ENCODE measurements around the gene CREG1. TPM values are rescaled to one million over a fixed set of nuclear protein-coding genes. Genes with fewer than 3 reads are reported as not detected.

CREG1 gene
- total RNA-seq, 2 experiments from 2014 or later, result 12.6 to 13.5 TPM

DNA sequence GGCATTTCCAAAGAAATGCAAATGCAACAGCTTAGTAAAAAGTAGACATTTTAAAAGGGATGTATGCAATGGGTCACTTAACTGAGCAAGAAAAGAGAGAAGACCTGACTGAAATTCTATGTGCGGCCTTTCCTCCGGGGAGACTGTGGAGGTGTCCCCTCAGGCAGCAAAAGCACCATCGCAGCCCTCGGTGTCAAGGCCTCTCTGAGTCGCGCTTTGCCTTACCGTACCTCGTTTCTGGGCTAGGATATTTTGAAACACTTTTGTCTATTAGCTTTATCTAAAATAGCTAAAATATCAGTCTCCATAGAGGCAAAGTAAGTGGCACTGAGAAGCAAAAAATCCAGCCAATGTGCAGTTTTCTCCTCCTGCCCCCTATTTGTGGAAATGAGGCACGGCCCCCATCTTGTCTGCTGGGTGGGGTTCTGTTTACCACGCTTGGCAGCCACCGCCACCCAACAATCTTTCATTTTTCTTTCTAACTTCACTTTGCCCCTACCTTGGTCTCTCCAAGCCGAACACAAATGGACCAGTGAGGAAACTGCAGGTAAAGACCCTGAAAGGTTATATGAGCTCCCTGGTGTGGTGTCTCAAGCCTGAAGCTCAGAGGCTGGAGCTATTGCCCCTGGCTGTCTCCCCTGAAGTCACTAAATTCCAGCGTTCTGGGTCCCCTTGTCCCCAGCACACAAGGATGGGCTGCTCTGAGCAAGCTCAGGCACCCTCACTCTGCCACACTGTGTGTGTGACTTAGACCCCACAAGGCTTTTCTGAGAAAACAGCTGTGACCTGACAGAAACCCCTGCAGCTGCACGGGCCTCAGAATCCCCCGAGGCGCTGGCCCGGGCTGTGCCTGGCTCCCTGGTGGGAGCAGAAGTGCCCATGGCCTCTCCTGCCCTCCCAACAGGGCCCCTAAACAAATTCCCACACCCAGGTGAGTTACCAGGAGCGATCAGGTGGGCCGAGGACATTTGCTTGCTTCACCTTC is 36.9 kb downstream of the CREG1 start:
- POLR2A ChIA-PET, result interaction anchor here (1.6 to 4.7 kb wide), 6 partner anchors 16 to 296 kb away, joined by 3 to 44 read pairs (median 13); partner anchors contain the start of genes CREG1 and POU2F1
- CTCF ChIA-PET, result interaction anchor here (0.8 to 4.9 kb wide), 10 partner anchors 8 to 105 kb away, joined by 3 to 24 read pairs (median 4); no protein-coding TSS in a partner anchor

DNA sequence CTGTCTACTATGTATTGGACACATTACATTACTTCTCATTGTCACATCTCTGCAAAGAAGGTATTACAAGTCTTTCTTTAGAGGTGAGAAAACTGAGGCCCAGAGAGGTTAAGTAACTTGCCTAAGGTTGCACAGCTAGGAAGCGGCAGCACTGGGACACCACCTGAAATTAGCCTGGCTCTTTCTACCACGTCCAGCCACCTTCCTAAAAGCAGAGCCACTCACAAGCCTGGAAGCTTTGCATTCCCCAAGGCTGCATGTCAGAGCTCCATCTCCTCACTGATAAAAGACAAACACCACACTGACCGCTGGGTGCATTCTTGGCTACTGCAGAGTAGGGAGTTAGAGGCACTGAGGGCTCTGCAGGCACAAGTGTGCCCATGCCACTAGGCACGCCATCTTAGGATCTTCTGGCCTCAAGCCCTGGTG is 37.7 kb downstream of the CREG1 start:
- ChIA-PET CTCF (interaction anchor here (1.0 to 4.9 kb wide), 10 partner anchors 15 to 104 kb away, joined by 3 to 24 read pairs (median 4); no protein-coding TSS in a partner anchor), POLR2A (interaction anchor here (0.8 to 4.7 kb wide), 5 partner anchors 15 to 294 kb away, joined by 3 to 44 read pairs (median 17); no protein-coding TSS in a partner anchor)

DNA sequence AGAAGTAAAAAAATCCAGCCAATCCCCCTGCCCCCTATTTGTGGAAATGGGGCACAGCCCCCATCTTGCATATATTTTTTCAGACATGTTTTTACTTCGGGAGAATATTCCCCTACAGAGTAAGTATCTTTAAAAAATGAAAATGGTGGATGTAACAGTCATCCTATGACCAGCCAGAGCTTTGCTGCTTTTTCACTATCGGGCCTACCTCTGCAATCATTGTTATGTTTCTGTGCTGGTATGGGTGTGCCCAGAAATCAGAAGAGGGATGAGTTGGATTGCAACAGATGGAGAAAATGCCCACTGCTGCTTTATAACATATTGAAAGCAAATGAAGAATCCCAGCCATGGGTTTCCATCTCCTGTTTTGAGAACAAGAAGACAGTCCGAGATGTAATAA is 38.1 kb downstream of the CREG1 start:
- ChIA-PET POLR2A (interaction anchor here (0.7 to 4.7 kb wide), 8 partner anchors 15 to 294 kb away, joined by 3 to 44 read pairs (median 4); no protein-coding TSS in a partner anchor), CTCF (interaction anchor here (1.0 to 4.9 kb wide), 11 partner anchors 14 to 103 kb away, joined by 3 to 24 read pairs (median 4); no protein-coding TSS in a partner anchor)

DNA sequence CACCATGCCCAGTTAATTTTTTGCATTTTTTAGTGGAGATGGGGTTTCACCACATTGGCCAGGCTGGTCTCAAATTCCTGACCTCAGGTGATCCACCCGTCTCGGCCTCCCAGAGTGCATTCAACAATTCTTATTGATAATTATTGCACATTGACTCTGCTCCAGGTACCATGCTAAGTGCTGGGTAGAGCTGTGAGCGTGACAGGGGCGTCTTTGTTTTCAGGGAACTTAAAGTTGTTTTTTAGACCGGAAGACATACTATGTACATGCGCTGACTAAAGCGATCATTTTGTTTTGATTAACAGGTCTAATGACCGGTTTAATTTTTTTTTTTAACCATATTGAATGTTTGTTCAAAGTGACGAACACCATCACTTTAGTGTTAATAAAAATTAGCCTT is 39.3 kb downstream of the CREG1 start:
- ChIA-PET POLR2A (interaction anchor here (1.3 to 4.7 kb wide), 3 partner anchors 13 to 67 kb away, joined by 6 to 44 read pairs (median 23); no protein-coding TSS in a partner anchor), CTCF (interaction anchor here (0.9 to 4.1 kb wide), 4 partner anchors 19 to 66 kb away, joined by 3 to 12 read pairs (median 6); no protein-coding TSS in a partner anchor)

DNA sequence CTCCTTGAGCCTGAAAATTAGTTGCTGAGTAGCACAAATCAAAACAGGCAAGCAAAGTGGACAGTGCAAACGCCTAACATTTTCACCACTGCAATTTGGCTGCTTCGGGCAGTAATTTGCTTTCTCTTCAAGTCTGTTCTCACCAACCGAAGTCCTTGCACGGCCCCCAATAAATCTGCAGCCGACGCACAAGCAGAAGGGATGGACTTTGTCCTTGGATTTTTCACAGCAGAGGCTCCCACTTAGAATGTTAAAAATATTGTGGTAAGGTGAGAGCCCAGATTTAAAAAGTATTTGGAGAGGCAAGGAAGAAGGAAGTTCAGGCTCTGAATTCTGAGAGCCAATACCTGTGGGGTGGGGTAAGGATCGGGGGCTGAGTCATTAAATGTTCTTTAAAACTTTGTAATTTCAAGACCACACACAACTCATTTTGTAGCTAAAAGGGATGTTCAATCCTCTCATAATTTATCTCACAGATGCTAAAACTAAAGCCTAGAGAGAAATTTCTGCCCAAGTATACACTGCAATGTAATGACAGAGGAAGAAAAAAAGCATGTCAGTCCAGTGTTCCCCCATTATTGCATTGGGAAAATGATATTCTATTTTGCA is 41.4 kb downstream of the CREG1 start:
- ChIA-PET POLR2A (interaction anchor here (0.6 kb wide), 1 partner anchor 61 kb away, joined by 5 read pairs; no protein-coding TSS in a partner anchor), CTCF (no interaction called here)

DNA sequence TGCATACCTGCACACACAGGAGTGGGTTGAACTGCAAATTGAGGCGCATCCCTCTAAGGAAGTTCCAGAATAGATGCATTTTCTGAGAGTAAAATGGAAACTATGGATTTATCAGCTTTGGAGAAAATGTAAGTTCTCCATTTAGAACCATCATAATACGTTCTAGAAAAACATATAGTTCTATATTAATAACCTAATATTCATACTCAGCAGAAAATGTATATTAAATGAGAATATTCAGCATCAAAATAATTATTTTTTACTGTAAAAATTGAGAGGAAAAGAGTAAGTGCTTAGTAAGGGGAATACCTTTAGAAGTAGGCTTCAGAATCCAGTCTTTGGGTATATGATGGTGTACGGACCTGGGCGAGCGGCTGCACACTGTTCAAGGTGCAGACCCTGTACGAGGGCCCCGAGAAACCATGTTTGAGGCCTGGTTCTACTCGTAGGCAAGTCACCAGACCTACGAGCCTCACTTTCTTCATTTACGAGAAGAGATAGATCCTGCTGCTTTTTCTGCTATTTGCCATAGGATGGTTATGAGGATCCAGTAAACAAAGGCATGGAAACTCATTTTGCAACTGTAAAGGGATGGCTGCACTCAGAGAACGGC is 42.1 kb downstream of the CREG1 start:
- ChIA-PET POLR2A (interaction anchor here (0.6 kb wide), 1 partner anchor 60 kb away, joined by 5 read pairs; no protein-coding TSS in a partner anchor), CTCF (no interaction called here)

DNA sequence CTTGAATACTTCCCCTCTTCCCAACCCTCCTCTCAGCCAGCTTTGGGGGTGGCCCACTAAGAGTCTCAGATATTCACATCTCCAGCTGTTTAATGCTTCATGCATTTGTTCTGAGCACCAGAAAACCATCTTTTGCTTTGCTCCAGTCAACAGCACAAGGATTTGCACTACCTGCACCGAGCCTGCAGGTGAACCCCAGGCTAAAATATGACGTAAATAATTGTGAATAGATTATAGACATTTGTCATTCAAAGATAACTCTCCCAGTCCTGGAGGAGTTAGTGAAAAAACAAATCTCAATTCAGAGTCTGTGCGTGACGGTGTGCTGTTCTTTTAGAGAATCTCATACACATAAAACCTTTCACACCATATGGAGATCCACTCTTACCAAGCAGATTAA is 42.7 kb downstream of the CREG1 start:
- CTCF ChIA-PET, result no interaction called here
- POLR2A ChIA-PET, result no interaction called here

DNA sequence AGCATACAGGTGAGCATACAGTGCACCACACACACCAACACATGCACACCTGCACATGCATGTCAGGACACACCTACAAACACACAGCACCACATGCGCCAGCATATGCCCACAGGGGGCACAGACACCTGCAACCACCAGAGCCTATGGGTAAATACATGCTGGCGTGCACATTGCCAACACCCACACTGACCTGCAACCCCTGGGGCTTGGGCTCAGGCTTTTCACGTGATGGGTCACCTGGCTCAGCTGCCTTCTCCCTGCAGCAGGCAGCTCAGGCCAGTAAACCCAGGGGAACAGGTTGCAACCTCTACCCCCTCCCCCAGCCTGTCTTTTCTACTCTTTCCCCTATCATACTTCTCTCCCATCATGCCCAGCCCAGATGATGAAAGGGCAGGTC is 43.3 kb downstream of the CREG1 start:
- POLR2A ChIA-PET, result no interaction called here
- CTCF ChIA-PET, result interaction anchor here (0.6 to 1.2 kb wide), 2 partner anchors 24 to 729 kb away, joined by 3 read pairs; no protein-coding TSS in a partner anchor

DNA sequence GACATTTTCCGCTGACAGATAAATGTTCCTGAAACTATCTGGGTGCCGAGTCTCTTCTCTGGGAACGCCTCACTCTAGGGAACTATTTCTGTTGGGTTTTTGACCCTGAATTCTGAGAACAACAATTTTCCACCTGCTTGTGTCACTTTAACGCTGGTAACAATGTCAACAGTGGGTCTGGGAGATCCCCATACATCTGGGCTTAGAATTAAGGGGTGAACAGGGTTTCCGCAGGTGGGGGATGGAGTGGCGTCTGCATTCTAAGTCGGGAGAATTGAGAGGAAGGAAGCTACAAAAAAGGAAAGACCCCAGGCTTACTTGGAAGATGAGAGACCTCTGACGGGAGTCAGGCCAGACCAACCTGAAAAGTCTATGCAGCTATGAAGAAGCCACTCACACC is 44.0 kb downstream of the CREG1 start:
- ChIA-PET CTCF (interaction anchor here (0.6 to 1.2 kb wide), 2 partner anchors 25 to 730 kb away, joined by 3 read pairs; no protein-coding TSS in a partner anchor), POLR2A (no interaction called here)

DNA sequence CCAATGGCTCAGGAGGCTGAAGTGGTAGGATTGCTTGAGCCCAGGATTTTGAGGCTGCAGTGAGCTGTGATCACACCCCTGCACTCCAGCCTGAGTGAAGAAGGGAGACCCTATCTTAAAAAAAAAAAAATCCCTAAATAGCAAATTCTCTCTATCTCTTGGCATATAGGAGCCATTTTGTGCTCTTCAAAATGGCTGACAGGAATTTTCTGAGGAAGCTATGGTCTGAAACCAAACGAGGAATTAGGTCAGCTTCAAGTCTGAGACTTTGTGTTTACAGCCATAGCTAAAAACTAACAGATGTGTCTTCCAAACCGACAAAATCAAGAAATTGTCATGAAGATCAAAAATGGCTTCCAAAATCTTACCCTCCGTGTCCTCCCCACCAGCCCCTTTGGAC is 45.8 kb downstream of the CREG1 start:
- ChIA-PET CTCF (interaction anchor here (0.9 to 1.2 kb wide), 2 partner anchors 9 to 12 kb away, joined by 3 to 4 read pairs; no protein-coding TSS in a partner anchor), POLR2A (interaction anchor here (0.7 kb wide), 1 partner anchor 1142 kb away, joined by 3 read pairs; no protein-coding TSS in a partner anchor)

DNA sequence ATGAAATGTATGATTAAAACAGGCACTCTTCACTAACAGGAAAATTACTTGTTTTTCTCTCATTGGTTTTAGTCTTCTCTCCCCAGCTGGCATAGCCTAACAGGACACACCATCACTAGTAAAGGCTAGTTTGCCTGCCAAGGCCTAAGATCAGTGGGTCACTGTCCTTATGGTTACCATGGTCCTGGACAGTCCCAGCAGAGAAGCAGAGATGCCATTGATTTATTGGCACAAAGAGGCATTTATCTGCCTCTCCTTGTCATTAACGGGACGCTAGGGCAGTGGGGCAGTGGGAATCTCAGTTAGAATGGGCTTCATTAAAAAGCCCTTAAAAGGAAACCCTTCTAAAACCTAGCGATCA is 49.1 kb downstream of the CREG1 start:
- POLR2A ChIA-PET, result no interaction called here
- CTCF ChIA-PET, result interaction anchor here (1.1 kb wide), 1 partner anchor 14 kb away, joined by 3 read pairs; the partner anchor contains the start of gene CD247

DNA sequence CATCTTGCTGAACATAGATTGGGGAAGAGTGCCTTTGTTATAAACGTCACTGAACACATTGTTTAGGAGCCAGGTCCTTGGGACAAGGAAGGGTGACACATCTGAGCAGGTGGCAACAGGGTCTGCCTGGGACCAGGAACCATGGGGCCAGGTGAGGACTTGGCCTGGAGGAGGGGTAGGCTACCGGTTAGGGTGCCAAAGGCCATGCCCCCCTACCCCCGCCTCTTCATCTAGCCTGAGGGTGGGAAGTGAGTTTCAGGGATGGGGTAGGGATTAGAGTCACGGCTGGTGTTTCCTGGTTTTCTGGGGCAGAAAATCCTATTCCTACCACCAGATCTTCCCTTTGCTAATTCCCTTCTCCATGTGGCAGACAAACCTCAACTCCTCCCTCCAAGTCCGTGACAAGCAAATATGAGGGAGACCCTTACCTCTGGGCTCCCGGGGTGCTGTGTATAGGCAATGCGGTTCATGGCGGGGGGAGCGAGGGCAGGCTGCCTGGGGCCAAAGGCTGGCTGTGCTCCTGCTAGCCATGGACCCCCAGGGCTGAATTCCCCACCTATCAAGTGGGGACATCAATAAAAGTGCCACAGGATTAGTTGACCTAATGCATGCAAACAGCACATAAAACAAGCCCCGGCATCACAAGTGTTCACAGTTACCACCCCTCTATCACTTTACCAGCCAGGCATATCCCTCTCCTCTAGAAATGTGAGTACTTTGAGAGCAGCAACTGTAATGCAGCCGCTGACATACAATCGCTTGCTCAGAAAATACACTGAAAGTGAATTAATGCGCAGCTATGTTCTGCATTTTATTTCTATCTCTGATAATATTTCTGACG is 49.7 kb downstream of the CREG1 start:
- CTCF ChIA-PET, result no interaction called here
- POLR2A ChIA-PET, result no interaction called here

DNA sequence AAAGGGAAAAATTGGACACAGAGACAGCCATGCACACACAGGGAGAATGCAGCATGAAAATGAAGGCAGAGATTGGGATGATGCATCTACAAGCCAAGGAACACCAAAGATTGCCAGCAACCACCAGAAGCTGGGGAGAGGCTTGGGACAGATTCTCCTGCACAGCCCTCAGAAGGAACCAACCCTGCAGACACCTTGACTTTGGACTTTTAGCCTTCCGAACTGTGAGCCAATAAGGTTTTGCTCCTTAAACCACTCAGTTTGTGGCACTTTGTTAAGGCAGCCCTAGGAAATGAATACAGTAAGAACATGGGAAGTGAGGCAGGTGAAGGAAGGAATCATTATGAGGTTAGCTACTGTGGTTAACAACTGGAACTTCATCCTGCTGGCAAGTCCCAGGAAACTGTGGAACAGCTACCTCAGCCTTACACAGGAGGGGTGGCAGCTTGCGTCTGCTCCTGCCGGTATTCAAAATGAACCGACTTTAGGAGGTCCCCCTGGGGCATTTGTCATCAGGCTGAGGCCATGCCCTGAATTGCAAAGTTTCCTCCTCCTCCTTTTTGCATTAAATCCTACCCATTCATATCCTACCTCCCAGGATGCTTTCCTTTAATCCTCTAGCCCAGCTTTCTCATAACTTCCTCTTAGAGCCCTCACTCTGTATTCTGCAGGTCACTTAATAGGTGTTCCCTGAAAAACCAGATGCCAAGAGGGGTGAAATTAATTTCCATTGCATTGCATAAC is 50.7 kb downstream of the CREG1 start:
- ChIA-PET POLR2A (interaction anchor here (0.6 to 4.3 kb wide), 3 partner anchors 14 to 50 kb away, joined by 3 to 44 read pairs (median 5); partner anchors contain the start of gene CD247), CTCF (interaction anchor here (1.2 to 4.2 kb wide), 3 partner anchors 10 to 37 kb away, joined by 4 to 24 read pairs (median 7); partner anchors contain the start of gene CD247)

DNA sequence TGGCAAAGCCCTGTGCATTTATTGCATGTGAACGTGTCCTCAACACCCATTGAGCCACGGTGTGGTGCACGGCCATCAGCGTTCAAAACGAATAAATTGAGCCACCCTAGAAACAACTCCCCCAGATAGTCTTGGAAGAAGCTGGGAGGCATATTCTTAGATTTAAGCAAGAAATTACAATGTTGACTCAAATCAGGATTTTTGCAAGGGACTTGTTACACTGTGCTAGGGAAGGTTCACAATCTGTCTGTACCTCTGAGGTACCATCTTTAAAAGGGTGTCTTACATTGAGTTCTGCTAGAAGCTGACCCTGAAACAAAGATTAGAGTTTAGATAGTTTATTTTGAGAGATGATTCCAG is 51.4 kb downstream of the CREG1 start:
- ChIA-PET CTCF (interaction anchor here (1.2 to 4.2 kb wide), 3 partner anchors 10 to 38 kb away, joined by 4 to 24 read pairs (median 7); partner anchors contain the start of gene CD247), POLR2A (interaction anchor here (0.6 to 4.3 kb wide), 4 partner anchors 15 to 50 kb away, joined by 3 to 44 read pairs (median 4); partner anchors contain the start of gene CD247)

DNA sequence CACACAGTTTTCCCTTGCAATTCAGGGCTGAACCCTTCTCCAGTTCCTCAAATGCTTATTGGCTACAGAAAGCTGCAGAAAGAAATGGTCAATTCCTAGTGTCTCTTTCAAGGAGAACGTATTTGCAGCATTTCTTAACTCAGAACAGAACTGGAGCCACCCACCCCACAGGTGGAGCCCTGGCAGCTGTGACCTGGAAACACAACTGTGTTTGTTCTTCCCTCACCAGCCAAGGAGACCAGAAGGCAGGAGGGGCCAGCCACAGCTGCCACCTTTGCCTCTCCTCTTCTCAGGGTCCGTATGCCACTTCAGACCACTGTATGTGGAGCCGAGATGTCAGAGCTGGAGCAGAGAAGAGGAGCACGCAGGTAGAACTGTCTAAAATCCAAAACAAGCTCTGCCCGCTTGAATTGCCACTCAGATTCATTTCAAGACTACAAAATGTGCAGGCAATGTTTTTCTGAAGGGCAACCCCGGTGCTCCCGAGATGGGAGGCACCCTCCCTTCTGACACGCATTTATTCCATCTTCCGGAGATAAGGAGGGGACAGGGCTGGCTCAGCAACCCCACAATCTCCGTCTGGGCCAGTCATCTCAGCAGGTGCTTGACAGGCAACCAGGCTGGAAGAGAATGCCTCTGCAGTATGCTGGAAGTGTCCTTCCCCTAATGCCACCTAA is 51.9 kb downstream of the CREG1 start:
- POLR2A ChIA-PET, result interaction anchor here (1.0 to 4.3 kb wide), 3 partner anchors 15 to 47 kb away, joined by 3 to 44 read pairs (median 4); partner anchors contain the start of gene CD247
- CTCF ChIA-PET, result interaction anchor here (1.2 to 4.2 kb wide), 4 partner anchors 9 to 38 kb away, joined by 4 to 24 read pairs (median 10); partner anchors contain the start of gene CD247

DNA sequence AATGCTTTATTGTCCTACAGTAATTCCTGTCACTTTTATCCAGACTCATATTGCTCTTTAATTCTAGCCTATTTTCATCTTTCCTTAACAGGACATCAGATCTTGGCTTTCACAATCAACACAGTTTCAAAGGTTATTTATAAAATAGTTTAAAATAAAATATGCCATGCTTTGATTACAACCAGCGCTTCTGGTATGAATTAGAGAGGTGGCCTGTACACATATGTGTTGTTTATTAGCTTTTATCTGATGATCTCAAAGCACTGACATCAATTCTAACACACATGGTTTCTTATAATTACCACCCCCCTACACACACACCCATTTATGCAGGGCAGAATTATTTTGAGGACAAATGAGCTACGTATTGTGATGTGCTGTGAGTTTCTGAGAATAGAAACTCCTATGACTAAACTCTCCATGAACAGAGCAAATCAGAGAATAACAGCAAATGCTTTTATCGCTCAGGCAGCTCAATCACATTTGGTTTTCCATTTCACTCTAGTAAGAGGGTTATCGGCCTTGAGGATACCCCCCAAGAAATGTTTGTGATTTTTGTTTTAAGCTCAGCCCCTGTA is 53.2 kb downstream of the CREG1 start:
- ChIA-PET POLR2A (interaction anchor here (0.5 to 4.3 kb wide), 5 partner anchors 16 to 61 kb away, joined by 4 to 44 read pairs (median 8); partner anchors contain the start of gene CD247), CTCF (interaction anchor here (1.1 to 4.2 kb wide), 7 partner anchors 10 to 188 kb away, joined by 3 to 24 read pairs (median 6); partner anchors contain the start of gene CD247)
